Heart left ventricle (tissue), 13 donors: ENCODE results near the gene FBXO36.

Experiments used
- POLR2A ChIP-seq, 2 donors: fragments of 450-650 bp; IDR thresholded peaks; one replicate each; pipeline ENCODE4 v1.6.1; 2017; ENCODE audit warnings: antibody characterized with exemption in 2 of 2, mild to moderate bottlenecking in 2 of 2, moderate library complexity in 2 of 2
- TF ChIP-seq, protein P1 (sequence below), 12 donors: fragments of 200-600 bp; sonication (generic) in 4 of 12; IDR thresholded peaks; one replicate each; pipeline versions ENCODE4 v1.5.0 to v1.8.0; 2018 to 2022; ENCODE audit warnings: antibody characterized with exemption in 12 of 12, mild to moderate bottlenecking in 5 of 12
- donor health status: ischemic (EF 13 %, LVEDD 7.1; RV severe dilation, severe dysfunction).
- donor health status: DM: no; HTN: yes; CAD: no.
- donor health status: DM: no; HTN: no; CAD: no.
- donor health status: ischemic (EF 25% LVEDD 6.9; RV normal size, moderate dysfunction).
- donor health status: ischemic (EF 25% LVEDD 5.7; RV mildly dilated, moderate dysfunction).
- donor health status: ischemic (EF 35%, LVEDD 5.7; RV mildly dilated, moderate dysfunction).
- donor health status: nonischemic (EF 11% LVEDD 7.7; RV severe dilation, severe dysfunction).
- donor health status: DM: yes; HTN: yes; CAD: no.
- donor health status: PGD.
- donor health status: ischemic (EF 29% LVEDD 5.4; RV normal size, mild dysfunction).
- donor health status: nonischemic (EF 23%, LVEDD 6.1; RV moderate dilation, normal function).

DNA sequence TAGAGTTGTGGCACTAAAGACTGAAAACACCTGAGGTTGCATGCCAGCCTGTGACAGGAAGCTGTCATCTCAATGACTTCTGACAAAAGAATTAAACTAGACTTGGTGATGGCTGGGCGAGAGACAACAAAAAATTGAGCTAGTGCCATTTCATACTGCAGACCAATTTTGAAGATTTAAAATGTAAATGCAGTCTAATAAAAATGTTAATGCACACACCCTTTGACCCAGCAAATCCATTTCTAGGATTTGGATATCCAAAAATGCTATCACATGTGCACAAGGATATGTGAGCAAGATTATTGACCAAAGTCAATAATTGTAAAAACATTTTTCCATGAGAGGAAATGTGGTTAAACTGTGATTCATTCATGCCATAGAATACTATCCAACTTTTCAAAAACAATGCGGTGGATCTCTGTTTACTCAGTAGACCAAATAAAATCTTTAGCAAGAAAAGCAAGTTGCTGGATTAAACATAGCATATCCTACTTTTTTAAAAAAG, 5.6 kb downstream of the FBXO36 start:
- no peak for TF ChIP-seq POLR2A (IDR thresholded peaks at IDR 0.05)
- TF ChIP-seq, protein P1, sequence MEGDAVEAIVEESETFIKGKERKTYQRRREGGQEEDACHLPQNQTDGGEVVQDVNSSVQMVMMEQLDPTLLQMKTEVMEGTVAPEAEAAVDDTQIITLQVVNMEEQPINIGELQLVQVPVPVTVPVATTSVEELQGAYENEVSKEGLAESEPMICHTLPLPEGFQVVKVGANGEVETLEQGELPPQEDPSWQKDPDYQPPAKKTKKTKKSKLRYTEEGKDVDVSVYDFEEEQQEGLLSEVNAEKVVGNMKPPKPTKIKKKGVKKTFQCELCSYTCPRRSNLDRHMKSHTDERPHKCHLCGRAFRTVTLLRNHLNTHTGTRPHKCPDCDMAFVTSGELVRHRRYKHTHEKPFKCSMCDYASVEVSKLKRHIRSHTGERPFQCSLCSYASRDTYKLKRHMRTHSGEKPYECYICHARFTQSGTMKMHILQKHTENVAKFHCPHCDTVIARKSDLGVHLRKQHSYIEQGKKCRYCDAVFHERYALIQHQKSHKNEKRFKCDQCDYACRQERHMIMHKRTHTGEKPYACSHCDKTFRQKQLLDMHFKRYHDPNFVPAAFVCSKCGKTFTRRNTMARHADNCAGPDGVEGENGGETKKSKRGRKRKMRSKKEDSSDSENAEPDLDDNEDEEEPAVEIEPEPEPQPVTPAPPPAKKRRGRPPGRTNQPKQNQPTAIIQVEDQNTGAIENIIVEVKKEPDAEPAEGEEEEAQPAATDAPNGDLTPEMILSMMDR (IDR thresholded peaks at IDR 0.05) = no peak
